ENCODE results near the gene FGF18. TPM values are rescaled to one million over a fixed set of nuclear protein-coding genes. Genes with fewer than 3 reads are reported as not detected.

Gene FGF18
- total and polyA plus RNA-seq, 2 experiments from 2014 or later, result 0.56 to 0.86 TPM

DNA sequence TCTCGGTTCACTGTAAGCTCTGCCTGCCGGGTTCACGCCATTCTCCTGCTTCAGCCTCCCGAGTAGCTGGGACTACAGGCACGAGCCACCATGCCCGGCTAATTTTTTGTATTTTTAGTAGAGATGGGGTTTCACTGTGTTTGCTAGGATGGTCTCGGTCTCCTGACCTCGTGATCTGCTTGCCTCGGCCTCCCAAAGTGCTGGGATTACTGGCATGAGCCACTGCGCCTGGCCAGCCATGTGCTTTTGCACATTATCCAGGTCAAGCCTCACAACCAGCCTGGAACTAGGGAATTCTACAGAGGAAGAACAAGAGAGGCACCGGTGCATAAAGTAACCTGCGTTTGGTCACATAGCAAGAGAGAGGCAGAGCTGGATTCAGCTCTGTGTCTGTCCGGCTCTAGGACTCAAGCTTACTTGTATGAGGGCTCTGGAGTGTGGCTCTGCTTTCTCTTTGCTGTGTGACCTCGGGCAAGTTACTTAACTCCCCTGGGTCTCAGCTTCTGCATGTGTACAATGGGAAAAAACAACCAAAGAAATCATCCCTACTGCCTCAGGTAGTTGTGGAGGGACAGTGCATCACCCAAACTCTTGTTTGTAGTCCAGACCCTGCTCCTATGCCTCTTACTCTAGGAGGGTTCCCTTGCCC is 6.3 kb downstream of the FGF18 start (continued):
- TF ChIP-seq, protein P1, sequence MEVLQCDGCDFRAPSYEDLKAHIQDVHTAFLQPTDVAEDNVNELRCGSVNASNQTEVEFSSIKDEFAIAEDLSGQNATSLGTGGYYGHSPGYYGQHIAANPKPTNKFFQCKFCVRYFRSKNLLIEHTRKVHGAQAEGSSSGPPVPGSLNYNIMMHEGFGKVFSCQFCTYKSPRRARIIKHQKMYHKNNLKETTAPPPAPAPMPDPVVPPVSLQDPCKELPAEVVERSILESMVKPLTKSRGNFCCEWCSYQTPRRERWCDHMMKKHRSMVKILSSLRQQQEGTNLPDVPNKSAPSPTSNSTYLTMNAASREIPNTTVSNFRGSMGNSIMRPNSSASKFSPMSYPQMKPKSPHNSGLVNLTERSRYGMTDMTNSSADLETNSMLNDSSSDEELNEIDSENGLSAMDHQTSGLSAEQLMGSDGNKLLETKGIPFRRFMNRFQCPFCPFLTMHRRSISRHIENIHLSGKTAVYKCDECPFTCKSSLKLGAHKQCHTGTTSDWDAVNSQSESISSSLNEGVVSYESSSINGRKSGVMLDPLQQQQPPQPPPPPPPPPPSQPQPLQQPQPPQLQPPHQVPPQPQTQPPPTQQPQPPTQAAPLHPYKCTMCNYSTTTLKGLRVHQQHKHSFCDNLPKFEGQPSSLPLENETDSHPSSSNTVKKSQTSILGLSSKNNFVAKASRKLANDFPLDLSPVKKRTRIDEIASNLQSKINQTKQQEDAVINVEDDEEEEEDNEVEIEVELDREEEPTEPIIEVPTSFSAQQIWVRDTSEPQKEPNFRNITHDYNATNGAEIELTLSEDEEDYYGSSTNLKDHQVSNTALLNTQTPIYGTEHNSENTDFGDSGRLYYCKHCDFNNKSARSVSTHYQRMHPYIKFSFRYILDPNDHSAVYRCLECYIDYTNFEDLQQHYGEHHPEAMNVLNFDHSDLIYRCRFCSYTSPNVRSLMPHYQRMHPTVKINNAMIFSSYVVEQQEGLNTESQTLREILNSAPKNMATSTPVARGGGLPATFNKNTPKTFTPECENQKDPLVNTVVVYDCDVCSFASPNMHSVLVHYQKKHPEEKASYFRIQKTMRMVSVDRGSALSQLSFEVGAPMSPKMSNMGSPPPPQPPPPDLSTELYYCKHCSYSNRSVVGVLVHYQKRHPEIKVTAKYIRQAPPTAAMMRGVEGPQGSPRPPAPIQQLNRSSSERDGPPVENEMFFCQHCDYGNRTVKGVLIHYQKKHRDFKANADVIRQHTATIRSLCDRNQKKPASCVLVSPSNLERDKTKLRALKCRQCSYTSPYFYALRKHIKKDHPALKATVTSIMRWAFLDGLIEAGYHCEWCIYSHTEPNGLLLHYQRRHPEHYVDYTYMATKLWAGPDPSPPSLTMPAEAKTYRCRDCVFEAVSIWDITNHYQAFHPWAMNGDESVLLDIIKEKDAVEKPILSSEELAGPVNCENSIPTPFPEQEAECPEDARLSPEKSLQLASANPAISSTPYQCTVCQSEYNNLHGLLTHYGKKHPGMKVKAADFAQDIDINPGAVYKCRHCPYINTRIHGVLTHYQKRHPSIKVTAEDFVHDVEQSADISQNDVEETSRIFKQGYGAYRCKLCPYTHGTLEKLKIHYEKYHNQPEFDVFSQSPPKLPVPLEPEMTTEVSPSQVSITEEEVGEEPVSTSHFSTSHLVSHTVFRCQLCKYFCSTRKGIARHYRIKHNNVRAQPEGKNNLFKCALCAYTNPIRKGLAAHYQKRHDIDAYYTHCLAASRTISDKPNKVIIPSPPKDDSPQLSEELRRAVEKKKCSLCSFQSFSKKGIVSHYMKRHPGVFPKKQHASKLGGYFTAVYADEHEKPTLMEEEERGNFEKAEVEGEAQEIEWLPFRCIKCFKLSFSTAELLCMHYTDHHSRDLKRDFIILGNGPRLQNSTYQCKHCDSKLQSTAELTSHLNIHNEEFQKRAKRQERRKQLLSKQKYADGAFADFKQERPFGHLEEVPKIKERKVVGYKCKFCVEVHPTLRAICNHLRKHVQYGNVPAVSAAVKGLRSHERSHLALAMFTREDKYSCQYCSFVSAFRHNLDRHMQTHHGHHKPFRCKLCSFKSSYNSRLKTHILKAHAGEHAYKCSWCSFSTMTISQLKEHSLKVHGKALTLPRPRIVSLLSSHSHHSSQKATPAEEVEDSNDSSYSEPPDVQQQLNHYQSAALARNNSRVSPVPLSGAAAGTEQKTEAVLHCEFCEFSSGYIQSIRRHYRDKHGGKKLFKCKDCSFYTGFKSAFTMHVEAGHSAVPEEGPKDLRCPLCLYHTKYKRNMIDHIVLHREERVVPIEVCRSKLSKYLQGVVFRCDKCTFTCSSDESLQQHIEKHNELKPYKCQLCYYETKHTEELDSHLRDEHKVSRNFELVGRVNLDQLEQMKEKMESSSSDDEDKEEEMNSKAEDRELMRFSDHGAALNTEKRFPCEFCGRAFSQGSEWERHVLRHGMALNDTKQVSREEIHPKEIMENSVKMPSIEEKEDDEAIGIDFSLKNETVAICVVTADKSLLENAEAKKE (CRISPR knock-in tag; IDR thresholded peaks at IDR 0.05), result no peak
- TF ChIP-seq POLR2AphosphoS5 (IDR thresholded peaks at IDR 0.05; ENCODE audit: low read depth), result no peak

DNA sequence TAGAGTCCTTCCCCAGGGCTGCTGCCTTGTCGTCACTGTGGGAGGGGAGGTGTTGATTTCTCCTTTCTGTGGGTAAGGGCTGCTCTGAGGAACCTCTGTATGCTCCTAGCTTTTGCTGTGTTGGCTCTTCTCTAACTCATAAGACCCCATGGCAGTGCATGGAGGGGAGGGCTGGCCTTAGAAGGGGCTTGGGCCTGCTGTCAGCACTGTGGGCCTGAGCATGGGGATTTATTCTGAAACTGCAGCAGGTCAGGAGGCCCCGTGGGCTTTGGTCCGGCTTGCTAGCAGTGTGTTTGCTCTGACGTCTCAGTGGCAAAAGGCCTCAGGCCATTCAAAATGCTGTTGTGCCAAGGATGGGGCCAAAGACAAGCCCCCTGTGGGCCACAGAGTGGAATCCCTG is 6.8 kb downstream of the FGF18 start:
- Histone ChIP-seq H3K4me3 (no peak overlapping the region), H3K36me3 (ENCODE audit: insufficient read depth) (no peaks in the 10 kb centered on the region; the same call in 1 of the 2 replicates), H3K79me2 (replicated peaks; ENCODE audit: insufficient read depth) (no peaks in the 10 kb centered on the region), H3K27ac (ENCODE audit: low read depth) (no peak overlapping the region), H2AFZ (no peak overlapping the region), H3F3A (replicated peaks; ENCODE audit: low read depth) (no peaks in the 10 kb centered on the region), H3K9me2 (ENCODE audit: insufficient read depth) (no peaks in the 10 kb centered on the region), H4K20me1 (replicated peaks; ENCODE audit: insufficient read depth) (no peaks in the 10 kb centered on the region; the same call in 1 of the 2 replicates), H3K4me2 (no peak overlapping the region), H3K27me3 (ENCODE audit: insufficient read depth) (peaks cover 19% of the 10 kb centered on the region), H3K4me1 (ENCODE audit: insufficient read depth) (peaks cover 18% of the 10 kb centered on the region; the same call in 1 of the 2 replicates)
- peaks cover 29% of the 10 kb centered on the region for H3K27me3 Mint-ChIP-seq (ENCODE audit: insufficient read depth, low read depth, poor library complexity)
- no peak overlapping the region for H3K4me3 Mint-ChIP-seq
- no peak for DNase-seq (ENCODE audit: low spot score)
- H3K9me3 Mint-ChIP-seq, result no peaks in the 10 kb centered on the region
- no peak overlapping the region for H3K27ac Mint-ChIP-seq
- ATAC-seq, result no peak
- H3K36me3 Mint-ChIP-seq (ENCODE audit: low read depth), result no peaks in the 10 kb centered on the region; the same call in 2 of the 3 replicates
- H3K4me1 Mint-ChIP-seq, result peaks cover 23% of the 10 kb centered on the region
- TF ChIP-seq STAT1 (IDR thresholded peaks at IDR 0.05; ENCODE audit: unreplicated experiment), result no peak
- TF ChIP-seq ZNF331 (CRISPR knock-in tag; IDR thresholded peaks at IDR 0.05; ENCODE audit: low read depth), result no peak
- no peak for TF ChIP-seq EZH2 (IDR thresholded peaks at IDR 0.05; ENCODE audit: low read depth, unreplicated experiment)
- no peak for TF ChIP-seq NANOG (IDR thresholded peaks at IDR 0.05; ENCODE audit: borderline replicate concordance)
- no peak for TF ChIP-seq POLR2AphosphoS5 (IDR thresholded peaks at IDR 0.05; ENCODE audit: low read depth)
- TF ChIP-seq, protein P2, sequence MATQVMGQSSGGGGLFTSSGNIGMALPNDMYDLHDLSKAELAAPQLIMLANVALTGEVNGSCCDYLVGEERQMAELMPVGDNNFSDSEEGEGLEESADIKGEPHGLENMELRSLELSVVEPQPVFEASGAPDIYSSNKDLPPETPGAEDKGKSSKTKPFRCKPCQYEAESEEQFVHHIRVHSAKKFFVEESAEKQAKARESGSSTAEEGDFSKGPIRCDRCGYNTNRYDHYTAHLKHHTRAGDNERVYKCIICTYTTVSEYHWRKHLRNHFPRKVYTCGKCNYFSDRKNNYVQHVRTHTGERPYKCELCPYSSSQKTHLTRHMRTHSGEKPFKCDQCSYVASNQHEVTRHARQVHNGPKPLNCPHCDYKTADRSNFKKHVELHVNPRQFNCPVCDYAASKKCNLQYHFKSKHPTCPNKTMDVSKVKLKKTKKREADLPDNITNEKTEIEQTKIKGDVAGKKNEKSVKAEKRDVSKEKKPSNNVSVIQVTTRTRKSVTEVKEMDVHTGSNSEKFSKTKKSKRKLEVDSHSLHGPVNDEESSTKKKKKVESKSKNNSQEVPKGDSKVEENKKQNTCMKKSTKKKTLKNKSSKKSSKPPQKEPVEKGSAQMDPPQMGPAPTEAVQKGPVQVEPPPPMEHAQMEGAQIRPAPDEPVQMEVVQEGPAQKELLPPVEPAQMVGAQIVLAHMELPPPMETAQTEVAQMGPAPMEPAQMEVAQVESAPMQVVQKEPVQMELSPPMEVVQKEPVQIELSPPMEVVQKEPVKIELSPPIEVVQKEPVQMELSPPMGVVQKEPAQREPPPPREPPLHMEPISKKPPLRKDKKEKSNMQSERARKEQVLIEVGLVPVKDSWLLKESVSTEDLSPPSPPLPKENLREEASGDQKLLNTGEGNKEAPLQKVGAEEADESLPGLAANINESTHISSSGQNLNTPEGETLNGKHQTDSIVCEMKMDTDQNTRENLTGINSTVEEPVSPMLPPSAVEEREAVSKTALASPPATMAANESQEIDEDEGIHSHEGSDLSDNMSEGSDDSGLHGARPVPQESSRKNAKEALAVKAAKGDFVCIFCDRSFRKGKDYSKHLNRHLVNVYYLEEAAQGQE (IDR thresholded peaks at IDR 0.05; ENCODE audit: unreplicated experiment), result no peak
- TF ChIP-seq EZH2phosphoT487 (IDR thresholded peaks at IDR 0.05; ENCODE audit: unreplicated experiment), result no peak
- TF ChIP-seq JUNB (IDR thresholded peaks at IDR 0.05; ENCODE audit: unreplicated experiment), result no peak
- TF ChIP-seq, protein P3, sequence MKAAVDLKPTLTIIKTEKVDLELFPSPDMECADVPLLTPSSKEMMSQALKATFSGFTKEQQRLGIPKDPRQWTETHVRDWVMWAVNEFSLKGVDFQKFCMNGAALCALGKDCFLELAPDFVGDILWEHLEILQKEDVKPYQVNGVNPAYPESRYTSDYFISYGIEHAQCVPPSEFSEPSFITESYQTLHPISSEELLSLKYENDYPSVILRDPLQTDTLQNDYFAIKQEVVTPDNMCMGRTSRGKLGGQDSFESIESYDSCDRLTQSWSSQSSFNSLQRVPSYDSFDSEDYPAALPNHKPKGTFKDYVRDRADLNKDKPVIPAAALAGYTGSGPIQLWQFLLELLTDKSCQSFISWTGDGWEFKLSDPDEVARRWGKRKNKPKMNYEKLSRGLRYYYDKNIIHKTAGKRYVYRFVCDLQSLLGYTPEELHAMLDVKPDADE (IDR thresholded peaks at IDR 0.05), result no peak
- TF ChIP-seq, protein P4, sequence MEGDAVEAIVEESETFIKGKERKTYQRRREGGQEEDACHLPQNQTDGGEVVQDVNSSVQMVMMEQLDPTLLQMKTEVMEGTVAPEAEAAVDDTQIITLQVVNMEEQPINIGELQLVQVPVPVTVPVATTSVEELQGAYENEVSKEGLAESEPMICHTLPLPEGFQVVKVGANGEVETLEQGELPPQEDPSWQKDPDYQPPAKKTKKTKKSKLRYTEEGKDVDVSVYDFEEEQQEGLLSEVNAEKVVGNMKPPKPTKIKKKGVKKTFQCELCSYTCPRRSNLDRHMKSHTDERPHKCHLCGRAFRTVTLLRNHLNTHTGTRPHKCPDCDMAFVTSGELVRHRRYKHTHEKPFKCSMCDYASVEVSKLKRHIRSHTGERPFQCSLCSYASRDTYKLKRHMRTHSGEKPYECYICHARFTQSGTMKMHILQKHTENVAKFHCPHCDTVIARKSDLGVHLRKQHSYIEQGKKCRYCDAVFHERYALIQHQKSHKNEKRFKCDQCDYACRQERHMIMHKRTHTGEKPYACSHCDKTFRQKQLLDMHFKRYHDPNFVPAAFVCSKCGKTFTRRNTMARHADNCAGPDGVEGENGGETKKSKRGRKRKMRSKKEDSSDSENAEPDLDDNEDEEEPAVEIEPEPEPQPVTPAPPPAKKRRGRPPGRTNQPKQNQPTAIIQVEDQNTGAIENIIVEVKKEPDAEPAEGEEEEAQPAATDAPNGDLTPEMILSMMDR (conservative IDR thresholded peaks at IDR 0.05; ENCODE audit: low read depth in 2 of 2), result no peak
